HEK293 (cell line): ENCODE results near the gene ACAP2.

Source experiments
- CTCF ChIA-PET: fragments of 350-600 bp; formaldehyde crosslinking; extraction: SDS; loops from one replicate; lab custom pipeline; 2021; ENCODE audit warnings: antibody characterized with exemption; lab: Yijun Ruan, JAX
- POLR2A ChIA-PET: fragments of 300-600 bp; formaldehyde crosslinking; extraction: SDS; loops from one replicate; lab custom pipeline; 2020; ENCODE audit warnings: antibody characterized with exemption, inconsistent platforms; lab: Yijun Ruan, JAX
- H3K27ac ChIP-seq: fragments of 200-500 bp; sonication (Bioruptor generic); 2 replicates; pipeline ENCODE4 v1.5.1; 2014; ENCODE audit warnings: low read depth, low read length, control low read depth, inconsistent platforms; ENCODE audit errors: extremely low read depth
- H3K36me3 ChIP-seq, 2 experiments: fragments of 200-500 bp in 1 of 2; sonication (Bioruptor generic) in 1 of 2; 1 replicate in 1 of 2; 2 replicates in 1 of 2; pipeline ENCODE4 v1.5.1; 2014 to 2017; ENCODE audit warnings: inconsistent platforms in 2 of 2, low read length in 2 of 2; ENCODE audit not compliant: control insufficient read depth in 2 of 2, insufficient read depth in 1 of 2
- H3K4me1 ChIP-seq: fragments of 200-500 bp; sonication (Bioruptor generic); 2 replicates; pipeline ENCODE4 v1.5.1; 2014; ENCODE audit warnings: mild to moderate bottlenecking, low read length, inconsistent platforms; ENCODE audit not compliant: control insufficient read depth, insufficient read depth
- H3K4me3 ChIP-seq: 2 replicates; pipeline ENCODE4 v1.5.1; 2011; ENCODE audit warnings: low read depth, mild to moderate bottlenecking, control low read depth, low read length, moderate library complexity
- H3K9me3 ChIP-seq: fragments of 200-500 bp; sonication (Bioruptor generic); 2 replicates; pipeline ENCODE4 v1.5.1; 2014; ENCODE audit warnings: low read depth, low read length, inconsistent platforms; ENCODE audit not compliant: control insufficient read depth, insufficient read depth
- KLF16 ChIP-seq: fragments of 450-650 bp; formaldehyde crosslinking; IDR thresholded peaks from 2 replicates; pipeline ENCODE4 v1.5.1; 2017; ENCODE audit warnings: missing biosample characterization, missing genetic modification characterization
- PRDM1 ChIP-seq: fragments of 450-650 bp; formaldehyde crosslinking; IDR thresholded peaks from 2 replicates; pipeline ENCODE4; 2016; ENCODE audit warnings: missing biosample characterization, missing genetic modification characterization
- SCRT2 ChIP-seq: fragments of 450-650 bp; formaldehyde crosslinking; IDR thresholded peaks from 2 replicates; pipeline ENCODE4 v1.5.1; 2016; ENCODE audit warnings: missing biosample characterization, missing genetic modification characterization
- YY2 ChIP-seq: fragments of 450-650 bp; formaldehyde crosslinking; IDR thresholded peaks from 2 replicates; pipeline ENCODE4 v1.5.1; 2016; ENCODE audit warnings: missing biosample characterization, missing genetic modification characterization
- ZIC2 ChIP-seq: fragments of 450-650 bp; formaldehyde crosslinking; IDR thresholded peaks from 2 replicates; pipeline ENCODE4 v1.5.1; 2016; ENCODE audit warnings: missing biosample characterization, missing genetic modification characterization
- ZNF121 ChIP-seq: fragments of 450-650 bp; formaldehyde crosslinking; IDR thresholded peaks from 2 replicates; pipeline ENCODE4 v1.5.1; 2016; ENCODE audit warnings: missing biosample characterization, missing genetic modification characterization
- ZNF292 ChIP-seq: fragments of 450-650 bp; formaldehyde crosslinking; IDR thresholded peaks from 2 replicates; pipeline ENCODE4 v1.5.1; 2016; ENCODE audit warnings: low read depth, missing biosample characterization, missing genetic modification characterization, borderline replicate concordance
- ZNF302 ChIP-seq: fragments of 450-650 bp; formaldehyde crosslinking; IDR thresholded peaks from 2 replicates; pipeline ENCODE4 v1.5.1; 2016; ENCODE audit warnings: missing biosample characterization, missing genetic modification characterization, low read depth
- ZNF311 ChIP-seq: fragments of 450-650 bp; formaldehyde crosslinking; IDR thresholded peaks from 2 replicates; pipeline ENCODE4 v1.5.1; 2017; ENCODE audit warnings: missing biosample characterization, missing genetic modification characterization, borderline replicate concordance
- ZNF391 ChIP-seq: fragments of 450-650 bp; formaldehyde crosslinking; IDR thresholded peaks from 2 replicates; pipeline ENCODE4 v1.5.1; 2016; ENCODE audit warnings: low read depth, missing biosample characterization, missing genetic modification characterization, borderline replicate concordance
- ZNF510 ChIP-seq: fragments of 450-650 bp; formaldehyde crosslinking; IDR thresholded peaks from 2 replicates; pipeline ENCODE4 v1.5.1; 2018; ENCODE audit warnings: mild to moderate bottlenecking, missing genetic modification characterization, missing biosample characterization; ENCODE audit not compliant: insufficient replicate concordance
- ZNF571 ChIP-seq: fragments of 450-650 bp; formaldehyde crosslinking; IDR thresholded peaks from 2 replicates; pipeline ENCODE4 v1.5.0; 2017; ENCODE audit warnings: missing biosample characterization, missing genetic modification characterization
- ZNF76 ChIP-seq: fragments of 450-650 bp; formaldehyde crosslinking; IDR thresholded peaks from 2 replicates; pipeline ENCODE4; 2016; ENCODE audit warnings: low read depth, missing biosample characterization, missing genetic modification characterization, borderline replicate concordance
- ZNF792 ChIP-seq: fragments of 450-650 bp; formaldehyde crosslinking; IDR thresholded peaks from 2 replicates; pipeline ENCODE4 v1.5.1; 2016; ENCODE audit warnings: missing biosample characterization, missing genetic modification characterization
- TF ChIP-seq, protein P1 (sequence below): fragments of 450-650 bp; formaldehyde crosslinking; IDR thresholded peaks from 2 replicates; pipeline ENCODE4 v1.5.1; 2016; ENCODE audit warnings: missing biosample characterization, missing genetic modification characterization
- TF ChIP-seq, protein P2 (sequence below): fragments of 450-650 bp; formaldehyde crosslinking; IDR thresholded peaks from 2 replicates; pipeline ENCODE4 v1.5.1; 2017; ENCODE audit warnings: missing biosample characterization, missing genetic modification characterization
- TF ChIP-seq, protein P3 (sequence below): fragments of 450-650 bp; formaldehyde crosslinking; IDR thresholded peaks from 2 replicates; pipeline ENCODE4; 2016; ENCODE audit warnings: missing biosample characterization, missing genetic modification characterization
- TF ChIP-seq, protein P4 (sequence below): fragments of 450-650 bp; formaldehyde crosslinking; IDR thresholded peaks from 2 replicates; pipeline ENCODE4 v1.5.1; 2016; ENCODE audit warnings: missing biosample characterization, missing genetic modification characterization
- TF ChIP-seq, protein P5 (sequence below): fragments of 450-650 bp; formaldehyde crosslinking; IDR thresholded peaks from 2 replicates; pipeline ENCODE4 v1.5.1; 2016; ENCODE audit warnings: missing biosample characterization, missing genetic modification characterization
- TF ChIP-seq, protein P6 (sequence below): fragments of 450-650 bp; formaldehyde crosslinking; IDR thresholded peaks from 2 replicates; pipeline ENCODE4 v1.5.1; 2016; ENCODE audit warnings: missing biosample characterization, missing genetic modification characterization

ACAP2 gene

DNA sequence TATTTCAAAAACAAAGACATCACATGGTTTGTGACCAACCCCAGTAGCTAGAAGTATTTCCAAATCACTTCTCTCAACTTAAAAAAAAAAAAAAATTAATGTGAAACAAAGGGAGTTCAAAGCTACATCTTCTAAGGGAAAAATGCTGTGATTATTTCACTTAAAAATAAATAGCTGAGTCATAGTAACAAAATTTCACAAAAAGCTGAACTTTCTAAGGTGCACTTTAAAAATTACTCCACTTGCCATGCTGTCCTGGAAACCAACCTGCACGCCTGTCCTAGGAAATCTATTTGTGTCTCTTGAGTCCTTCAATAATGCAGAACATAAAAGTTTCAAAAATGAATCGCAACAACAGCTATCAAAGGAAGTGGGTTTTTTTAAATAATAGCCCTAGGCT, 1.8 kb downstream of the ACAP2 start:
- ChIA-PET CTCF (interaction anchor here (4.0 kb wide), 1 partner anchor 170 kb away, joined by 23 read pairs; the partner anchor contains the start of gene XXYLT1), POLR2A (interaction anchor here (1.1 kb wide), 1 partner anchor 102 kb away, joined by 3 read pairs; the partner anchor contains the start of gene PPP1R2)
- Histone ChIP-seq H3K4me1 (peaks cover 5% of the 10 kb centered on the region; the same call in 1 of the 2 replicates), H3K36me3 (no peaks in the 10 kb centered on the region), H3K27ac (no peak overlapping the region), H3K9me3 (no peaks in the 10 kb centered on the region), H3K4me3 (peak overlapping the region; percentile 92)
- TF ChIP-seq PRDM1 (tag by site-specific recombination) (0 out of 2 replicates have a peak, but pooled peaks have one; percentile 33), ZNF792 (no peak), ZNF292 (tag by site-specific recombination) (no peak)

DNA sequence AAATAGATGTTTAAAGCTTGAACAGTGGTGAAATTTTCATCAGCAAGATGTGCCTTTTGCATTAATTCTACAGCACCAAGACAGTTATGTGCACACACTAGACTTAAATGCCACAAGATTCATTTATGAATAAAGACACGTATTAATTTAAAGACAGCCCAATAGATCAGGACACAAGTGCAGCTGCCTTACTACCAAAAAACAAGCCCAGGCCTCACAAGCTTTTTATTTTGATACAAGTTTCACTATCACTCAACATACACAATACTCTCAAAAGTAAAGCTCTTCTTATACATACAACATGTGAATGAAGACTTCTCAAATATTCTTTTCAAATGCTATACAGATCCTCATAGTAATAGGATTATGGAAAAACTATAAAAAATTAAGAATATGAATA, 2.4 kb downstream of the ACAP2 start:
- no peak overlapping the region for H3K27ac ChIP-seq
- TF ChIP-seq ZNF76 (tag by site-specific recombination) (no peak), ZNF311 (no peak), ZNF391 (tag by site-specific recombination) (no peak), ZNF510 (tag by site-specific recombination) (no peak), YY2 (tag by site-specific recombination) (no peak), SCRT2 (tag by site-specific recombination) (no peak), ZNF121 (tag by site-specific recombination) (no peak), KLF16 (tag by site-specific recombination) (no peak), ZNF302 (tag by site-specific recombination) (no peak), ZNF571 (tag by site-specific recombination) (no peak), ZIC2 (no peak)
- TF ChIP-seq, protein P1, sequence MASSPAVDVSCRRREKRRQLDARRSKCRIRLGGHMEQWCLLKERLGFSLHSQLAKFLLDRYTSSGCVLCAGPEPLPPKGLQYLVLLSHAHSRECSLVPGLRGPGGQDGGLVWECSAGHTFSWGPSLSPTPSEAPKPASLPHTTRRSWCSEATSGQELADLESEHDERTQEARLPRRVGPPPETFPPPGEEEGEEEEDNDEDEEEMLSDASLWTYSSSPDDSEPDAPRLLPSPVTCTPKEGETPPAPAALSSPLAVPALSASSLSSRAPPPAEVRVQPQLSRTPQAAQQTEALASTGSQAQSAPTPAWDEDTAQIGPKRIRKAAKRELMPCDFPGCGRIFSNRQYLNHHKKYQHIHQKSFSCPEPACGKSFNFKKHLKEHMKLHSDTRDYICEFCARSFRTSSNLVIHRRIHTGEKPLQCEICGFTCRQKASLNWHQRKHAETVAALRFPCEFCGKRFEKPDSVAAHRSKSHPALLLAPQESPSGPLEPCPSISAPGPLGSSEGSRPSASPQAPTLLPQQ: no peak
- TF ChIP-seq, protein P2, sequence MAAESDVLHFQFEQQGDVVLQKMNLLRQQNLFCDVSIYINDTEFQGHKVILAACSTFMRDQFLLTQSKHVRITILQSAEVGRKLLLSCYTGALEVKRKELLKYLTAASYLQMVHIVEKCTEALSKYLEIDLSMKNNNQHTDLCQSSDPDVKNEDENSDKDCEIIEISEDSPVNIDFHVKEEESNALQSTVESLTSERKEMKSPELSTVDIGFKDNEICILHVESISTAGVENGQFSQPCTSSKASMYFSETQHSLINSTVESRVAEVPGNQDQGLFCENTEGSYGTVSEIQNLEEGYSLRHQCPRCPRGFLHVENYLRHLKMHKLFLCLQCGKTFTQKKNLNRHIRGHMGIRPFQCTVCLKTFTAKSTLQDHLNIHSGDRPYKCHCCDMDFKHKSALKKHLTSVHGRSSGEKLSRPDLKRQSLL (tag by site-specific recombination): no peak
- TF ChIP-seq, protein P3, sequence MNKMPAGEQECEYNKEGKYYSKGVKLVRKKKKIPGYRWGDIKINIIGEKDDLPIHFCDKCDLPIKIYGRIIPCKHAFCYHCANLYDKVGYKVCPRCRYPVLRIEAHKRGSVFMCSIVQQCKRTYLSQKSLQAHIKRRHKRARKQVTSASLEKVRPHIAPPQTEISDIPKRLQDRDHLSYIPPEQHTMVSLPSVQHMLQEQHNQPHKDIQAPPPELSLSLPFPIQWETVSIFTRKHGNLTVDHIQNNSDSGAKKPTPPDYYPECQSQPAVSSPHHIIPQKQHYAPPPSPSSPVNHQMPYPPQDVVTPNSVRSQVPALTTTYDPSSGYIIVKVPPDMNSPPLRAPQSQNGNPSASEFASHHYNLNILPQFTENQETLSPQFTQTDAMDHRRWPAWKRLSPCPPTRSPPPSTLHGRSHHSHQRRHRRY (tag by site-specific recombination): no peak
- TF ChIP-seq, protein P4, sequence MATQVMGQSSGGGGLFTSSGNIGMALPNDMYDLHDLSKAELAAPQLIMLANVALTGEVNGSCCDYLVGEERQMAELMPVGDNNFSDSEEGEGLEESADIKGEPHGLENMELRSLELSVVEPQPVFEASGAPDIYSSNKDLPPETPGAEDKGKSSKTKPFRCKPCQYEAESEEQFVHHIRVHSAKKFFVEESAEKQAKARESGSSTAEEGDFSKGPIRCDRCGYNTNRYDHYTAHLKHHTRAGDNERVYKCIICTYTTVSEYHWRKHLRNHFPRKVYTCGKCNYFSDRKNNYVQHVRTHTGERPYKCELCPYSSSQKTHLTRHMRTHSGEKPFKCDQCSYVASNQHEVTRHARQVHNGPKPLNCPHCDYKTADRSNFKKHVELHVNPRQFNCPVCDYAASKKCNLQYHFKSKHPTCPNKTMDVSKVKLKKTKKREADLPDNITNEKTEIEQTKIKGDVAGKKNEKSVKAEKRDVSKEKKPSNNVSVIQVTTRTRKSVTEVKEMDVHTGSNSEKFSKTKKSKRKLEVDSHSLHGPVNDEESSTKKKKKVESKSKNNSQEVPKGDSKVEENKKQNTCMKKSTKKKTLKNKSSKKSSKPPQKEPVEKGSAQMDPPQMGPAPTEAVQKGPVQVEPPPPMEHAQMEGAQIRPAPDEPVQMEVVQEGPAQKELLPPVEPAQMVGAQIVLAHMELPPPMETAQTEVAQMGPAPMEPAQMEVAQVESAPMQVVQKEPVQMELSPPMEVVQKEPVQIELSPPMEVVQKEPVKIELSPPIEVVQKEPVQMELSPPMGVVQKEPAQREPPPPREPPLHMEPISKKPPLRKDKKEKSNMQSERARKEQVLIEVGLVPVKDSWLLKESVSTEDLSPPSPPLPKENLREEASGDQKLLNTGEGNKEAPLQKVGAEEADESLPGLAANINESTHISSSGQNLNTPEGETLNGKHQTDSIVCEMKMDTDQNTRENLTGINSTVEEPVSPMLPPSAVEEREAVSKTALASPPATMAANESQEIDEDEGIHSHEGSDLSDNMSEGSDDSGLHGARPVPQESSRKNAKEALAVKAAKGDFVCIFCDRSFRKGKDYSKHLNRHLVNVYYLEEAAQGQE (tag by site-specific recombination): no peak
- TF ChIP-seq, protein P5, sequence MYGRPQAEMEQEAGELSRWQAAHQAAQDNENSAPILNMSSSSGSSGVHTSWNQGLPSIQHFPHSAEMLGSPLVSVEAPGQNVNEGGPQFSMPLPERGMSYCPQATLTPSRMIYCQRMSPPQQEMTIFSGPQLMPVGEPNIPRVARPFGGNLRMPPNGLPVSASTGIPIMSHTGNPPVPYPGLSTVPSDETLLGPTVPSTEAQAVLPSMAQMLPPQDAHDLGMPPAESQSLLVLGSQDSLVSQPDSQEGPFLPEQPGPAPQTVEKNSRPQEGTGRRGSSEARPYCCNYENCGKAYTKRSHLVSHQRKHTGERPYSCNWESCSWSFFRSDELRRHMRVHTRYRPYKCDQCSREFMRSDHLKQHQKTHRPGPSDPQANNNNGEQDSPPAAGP (tag by site-specific recombination): no peak
- TF ChIP-seq, protein P6, sequence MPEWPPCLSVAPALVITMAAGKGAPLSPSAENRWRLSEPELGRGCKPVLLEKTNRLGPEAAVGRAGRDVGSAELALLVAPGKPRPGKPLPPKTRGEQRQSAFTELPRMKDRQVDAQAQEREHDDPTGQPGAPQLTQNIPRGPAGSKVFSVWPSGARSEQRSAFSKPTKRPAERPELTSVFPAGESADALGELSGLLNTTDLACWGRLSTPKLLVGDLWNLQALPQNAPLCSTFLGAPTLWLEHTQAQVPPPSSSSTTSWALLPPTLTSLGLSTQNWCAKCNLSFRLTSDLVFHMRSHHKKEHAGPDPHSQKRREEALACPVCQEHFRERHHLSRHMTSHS (tag by site-specific recombination): no peak
- TF ChIP-seq, all 188 proteins: peak for 0
- Histone ChIP-seq H3K9me3 (no peaks in the 10 kb centered on the region), H3K4me3 (no peak overlapping the region), H3K36me3 (no peaks in the 10 kb centered on the region), H3K4me1 (peaks cover 5% of the 10 kb centered on the region; the same call in 1 of the 2 replicates)
- ChIA-PET POLR2A (interaction anchor here (1.1 kb wide), 1 partner anchor 103 kb away, joined by 3 read pairs; the partner anchor contains the start of gene PPP1R2), CTCF (interaction anchor here (0.7 to 4.0 kb wide), 2 partner anchors 110 to 169 kb away, joined by 3 to 23 read pairs; partner anchors contain the start of gene XXYLT1)
